Cardiac septum (tissue), 1 donor: Measurements from ENCODE around the gene ABCC2. TPM values are rescaled to one million over a fixed set of nuclear protein-coding genes. Genes with fewer than 3 reads are reported as not detected.

ENCODE experiments used
- DNase-seq: peaks from one replicate; pipeline ENCODE4 v3.0.0-alpha.2; 2020; ENCODE audit warnings: low spot score
- intact Hi-C: fragments of 100-400 bp; cut with DNase I; formaldehyde crosslinking; loops from one replicate; pipeline ENCODE4 v1.14.0; 2022
- total RNA-seq: library from RNA; stranded (reverse); fragmentation: NEBNext Ultra II Directional; extraction: Animal tissue kit (Norgen Biotek cat#: 25700); gene quantifications from one replicate; pipeline ENCODE4 v1.2.1, GENCODE V29; 2021
- donor health status: DM: no; HTN: no; CAD: no.

ABCC2 gene
- total RNA-seq, 1 donor from 2014 or later = 0.30 TPM

GRCh38 chr10:99769706-99770105 lies 12.7 kb upstream of the ABCC2 start:
- intact Hi-C loops = no loop called here
- no peak for DNase-seq

GRCh38 chr10:99770408-99771045 lies 11.9 kb upstream of the ABCC2 start:
- intact Hi-C loops = no loop called here
- no peak for DNase-seq

GRCh38 chr10:99775850-99776249 lies 6.6 kb upstream of the ABCC2 start:
- intact Hi-C loops = no loop called here
- DNase-seq = no peak

- intact Hi-C loops = no loop called here
- DNase-seq = no peak
Measured at GRCh38 chr10:99777918-99778714, 4.3 kb upstream of the ABCC2 start.

GRCh38 chr10:99779335-99779734 lies 3.1 kb upstream of the ABCC2 start:
- no peak for DNase-seq
- intact Hi-C loops = no loop called here

- intact Hi-C loops = no loop called here
- DNase-seq = no peak
Measured at GRCh38 chr10:99781734-99782429, 558 bp upstream of the ABCC2 start.

GRCh38 chr10:99784016-99784726 lies 1.7 kb downstream of the ABCC2 start:
- no peak for DNase-seq
- intact Hi-C loops = no loop called here

GRCh38 chr10:99784727-99785441 lies 2.4 kb downstream of the ABCC2 start:
- DNase-seq = no peak
- intact Hi-C loops = no loop called here

- intact Hi-C loops = no loop called here
- no peak for DNase-seq
Measured at GRCh38 chr10:99785646-99786045, 3.2 kb downstream of the ABCC2 start.

- DNase-seq = no peak
- intact Hi-C loops = no loop called here
Measured at GRCh38 chr10:99787311-99787710, 4.9 kb downstream of the ABCC2 start.

GRCh38 chr10:99787782-99788445 lies 5.5 kb downstream of the ABCC2 start:
- intact Hi-C loops = no loop called here
- DNase-seq = no peak

- DNase-seq = no peak
- intact Hi-C loops = no loop called here
Measured at GRCh38 chr10:99788598-99789256, 6.3 kb downstream of the ABCC2 start.

- DNase-seq = no peak
- intact Hi-C loops = no loop called here
Measured at GRCh38 chr10:99791831-99792230, 9.4 kb downstream of the ABCC2 start.

- intact Hi-C loops = no loop called here
- DNase-seq = no peak
Measured at GRCh38 chr10:99793819-99794218, 11.4 kb downstream of the ABCC2 start.

GRCh38 chr10:99796928-99797327 lies 14.5 kb downstream of the ABCC2 start:
- intact Hi-C loops = no loop called here
- DNase-seq = no peak

- intact Hi-C loops = no loop called here
- DNase-seq = no peak
Measured at GRCh38 chr10:99798031-99798430, 15.6 kb downstream of the ABCC2 start.

GRCh38 chr10:99798920-99799319 lies 16.5 kb downstream of the ABCC2 start:
- no peak for DNase-seq
- intact Hi-C loops = no loop called here

- intact Hi-C loops = no loop called here
- DNase-seq = no peak
Measured at GRCh38 chr10:99799613-99800012, 17.2 kb downstream of the ABCC2 start.
